Measurements from ENCODE around the gene UMAD1.

GRCh38 chr7:7803715-7804178 is 163.2 kb downstream of the UMAD1 start:
- TF ChIP-seq CTCF (IDR thresholded peaks at IDR 0.05): no peak
- TF ChIP-seq POLR2A (IDR thresholded peaks at IDR 0.05): no peak

Measured in testis (tissue), 2 donors.